Left lobe of liver (tissue), 1 donor: ENCODE results near the gene NDUFV3. TPM values are rescaled to one million over a fixed set of nuclear protein-coding genes. Genes with fewer than 3 reads are reported as not detected.

Source experiments
- total RNA-seq: library from RNA; stranded (reverse); gene quantifications from one replicate; pipeline ENCODE4 v1.2.1, GENCODE V29; 2021
- donor health status: DM: no; HTN: yes; CAD: no.

NDUFV3 gene
- total RNA-seq, 1 donor from 2014 or later = 22.8 TPM

Other genes starting within 250 kb of the NDUFV3 start
- gene PDE9A, start 239.7 kb upstream of the NDUFV3 start, total RNA-seq = 3.9 TPM
- 8.2 TPM for gene WDR4, start 13.8 kb upstream of the NDUFV3 start, total RNA-seq
- gene ERVH48-1, start 32.3 kb downstream of the NDUFV3 start, total RNA-seq = not detected
- 6.0 TPM for gene PKNOX1, start 81.3 kb downstream of the NDUFV3 start, total RNA-seq
- 427 TPM for gene CBS, start 182.5 kb downstream of the NDUFV3 start, total RNA-seq
- 11.0 TPM for gene U2AF1, start 214.3 kb downstream of the NDUFV3 start, total RNA-seq